T follicular helper cell (primary cell): ENCODE data around the gene EFL1.
"Not testable (repeated sequence)": the region's sequence is repeated elsewhere in the genome, so short reads cannot be mapped to it uniquely, and the experiment has no call there.

Experiments
- DNase-seq: peaks from one replicate; pipeline ENCODE4 v3.0.0-alpha.2; 2020; ENCODE audit warnings: low read depth
- total RNA-seq, 2 experiments: gene quantifications; one replicate each; lab custom pipeline; 2026; lab: John Stamatoyannopoulos, UW

Gene EFL1
- 37.9 to 53.7 reads per million in 2 experiments for total RNA-seq

GRCh38 chr15:82262422-82263026 lies at the start of gene EFL1, which contains the start of gene SAXO2:
TSS of gene EFL1 (minus strand) at chr15:82262734. CDS start at chr15:82261778, 956 bp downstream.
TSS of gene SAXO2 (plus strand) at chr15:82262818. CDS start at chr15:82262880, 62 bp downstream.
- DNase-seq: peak; percentile 90

- DNase-seq: not testable (repeated sequence)
These were observed 48.8 kb upstream of the EFL1 start for GRCh38 chr15:82311321-82311720.

- no peak for DNase-seq
These were observed 47.3 kb upstream of the EFL1 start for GRCh38 chr15:82309802-82310201.

- DNase-seq: no peak
These were observed 45.2 kb upstream of the EFL1 start for GRCh38 chr15:82307714-82308081.

- no peak for DNase-seq
These were observed 44.5 kb upstream of the EFL1 start for GRCh38 chr15:82306791-82307713.

- no peak for DNase-seq
These were observed 43.1 kb upstream of the EFL1 start for GRCh38 chr15:82305621-82306048.

GRCh38 chr15:82304778-82305090 lies 42.2 kb upstream of the EFL1 start:
- DNase-seq: no peak

GRCh38 chr15:82303956-82304777 lies 41.6 kb upstream of the EFL1 start:
- DNase-seq: no peak

- DNase-seq: no peak
These were observed 38.9 kb upstream of the EFL1 start for GRCh38 chr15:82301296-82302016.

GRCh38 chr15:82300883-82301282 lies 38.3 kb upstream of the EFL1 start:
- no peak for DNase-seq

- not testable (repeated sequence) for DNase-seq
These were observed 37.8 kb upstream of the EFL1 start for GRCh38 chr15:82300326-82300725.

- DNase-seq: not testable (repeated sequence)
These were observed 37.0 kb upstream of the EFL1 start for GRCh38 chr15:82299511-82299914.

GRCh38 chr15:82298520-82298919 lies 36.0 kb upstream of the EFL1 start:
- DNase-seq: peak; percentile 30

GRCh38 chr15:82298032-82298431 lies 35.5 kb upstream of the EFL1 start:
- DNase-seq: no peak

- no peak for DNase-seq
These were observed 35.0 kb upstream of the EFL1 start for GRCh38 chr15:82297546-82297945.

GRCh38 chr15:82294061-82294690 lies 31.6 kb upstream of the EFL1 start:
- DNase-seq: no peak

GRCh38 chr15:82292271-82292670 lies 29.7 kb upstream of the EFL1 start:
- DNase-seq: no peak

GRCh38 chr15:82288202-82288601 lies 25.7 kb upstream of the EFL1 start:
- DNase-seq: not testable (repeated sequence)

GRCh38 chr15:82286475-82286874 lies 23.9 kb upstream of the EFL1 start:
- DNase-seq: not testable (repeated sequence)

- not testable (repeated sequence) for DNase-seq
These were observed 21.8 kb upstream of the EFL1 start for GRCh38 chr15:82284381-82284780.

GRCh38 chr15:82282386-82282785 lies 19.9 kb upstream of the EFL1 start:
- DNase-seq: not testable (repeated sequence)
